Glutamatergic neuron (in vitro differentiated cells): ENCODE results near the gene CLRN3. TPM values are rescaled to one million over a fixed set of nuclear protein-coding genes. Genes with fewer than 3 reads are reported as not detected.
A peak's percentile ranks its signal among the peaks of the same experiment; 100 is the strongest.

Experiments
- DNase-seq: peaks from one replicate; pipeline ENCODE4 v3.0.0; 2022
- H3K27ac Mint-ChIP-seq: one replicate; pipeline ENCODE4 v1.8.0; 2020; ENCODE audit warnings: mild to moderate bottlenecking, mixed read lengths, inconsistent platforms; ENCODE audit not compliant: unreplicated experiment
- H3K27me3 Mint-ChIP-seq: one replicate; pipeline ENCODE4 v1.8.0; 2020; ENCODE audit warnings: mild to moderate bottlenecking, moderate library complexity, mixed read lengths, inconsistent platforms; ENCODE audit not compliant: unreplicated experiment
- H3K36me3 Mint-ChIP-seq: one replicate; pipeline ENCODE4 v1.8.0; 2020; ENCODE audit warnings: mild to moderate bottlenecking, mixed read lengths, inconsistent platforms; ENCODE audit not compliant: unreplicated experiment
- H3K4me1 Mint-ChIP-seq: one replicate; pipeline ENCODE4 v1.8.0; 2020; ENCODE audit warnings: mild to moderate bottlenecking, low read depth, mixed read lengths, inconsistent platforms; ENCODE audit not compliant: unreplicated experiment
- H3K4me3 Mint-ChIP-seq: one replicate; pipeline ENCODE4 v1.8.0; 2020; ENCODE audit warnings: mild to moderate bottlenecking, mixed read lengths, inconsistent platforms; ENCODE audit not compliant: unreplicated experiment
- H3K9me3 Mint-ChIP-seq: one replicate; pipeline ENCODE4 v1.8.0; 2020; ENCODE audit warnings: mild to moderate bottlenecking, moderate library complexity, mixed read lengths, inconsistent platforms; ENCODE audit not compliant: unreplicated experiment
- total RNA-seq: library from RNA; stranded (reverse); fragmentation: NEBNext Ultra II Directional; extraction: Animal tissue kit (Norgen Biotek cat#: 25700); gene quantifications from one replicate; pipeline ENCODE4 v1.2.1, GENCODE V29; 2021; ENCODE audit not compliant: unreplicated experiment
- TF ChIP-seq, protein P1 (sequence below): fragments of 200-600 bp; sonication (generic); IDR thresholded peaks from one replicate; pipeline ENCODE4 v1.5.0; 2021; ENCODE audit not compliant: partially characterized antibody, unreplicated experiment

CLRN3 gene
- total RNA-seq, 1 donor from 2014 or later: not detected

DNA sequence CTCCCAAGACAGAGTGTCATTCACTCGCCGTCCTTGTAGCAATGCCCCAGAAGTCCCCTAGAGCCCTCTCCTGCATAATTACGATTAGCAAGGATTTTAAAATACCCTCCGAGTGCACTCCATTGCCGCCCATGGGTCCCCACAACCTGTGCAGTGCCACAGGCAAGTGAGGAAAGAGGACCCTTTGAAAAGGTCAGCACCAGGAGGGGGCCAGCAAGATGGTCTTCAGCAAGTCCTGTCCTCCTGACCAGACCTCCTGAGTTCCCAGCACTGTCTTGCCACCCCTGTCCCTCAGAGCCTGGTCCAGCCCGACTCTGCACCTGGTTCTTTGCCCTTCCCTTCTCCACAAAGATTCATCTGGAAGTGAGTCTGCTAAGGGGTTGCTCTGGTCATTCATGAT, 32.1 kb downstream of the CLRN3 start:
- Mint-ChIP-seq H3K9me3 (peaks cover 7% of the 10 kb centered on the region), H3K36me3 (peaks cover 19% of the 10 kb centered on the region), H3K4me1 (no peaks in the 10 kb centered on the region), H3K27me3 (no peaks in the 10 kb centered on the region), H3K4me3 (no peak overlapping the region), H3K27ac (no peak overlapping the region)
- DNase-seq: no peak
- TF ChIP-seq, protein P1, sequence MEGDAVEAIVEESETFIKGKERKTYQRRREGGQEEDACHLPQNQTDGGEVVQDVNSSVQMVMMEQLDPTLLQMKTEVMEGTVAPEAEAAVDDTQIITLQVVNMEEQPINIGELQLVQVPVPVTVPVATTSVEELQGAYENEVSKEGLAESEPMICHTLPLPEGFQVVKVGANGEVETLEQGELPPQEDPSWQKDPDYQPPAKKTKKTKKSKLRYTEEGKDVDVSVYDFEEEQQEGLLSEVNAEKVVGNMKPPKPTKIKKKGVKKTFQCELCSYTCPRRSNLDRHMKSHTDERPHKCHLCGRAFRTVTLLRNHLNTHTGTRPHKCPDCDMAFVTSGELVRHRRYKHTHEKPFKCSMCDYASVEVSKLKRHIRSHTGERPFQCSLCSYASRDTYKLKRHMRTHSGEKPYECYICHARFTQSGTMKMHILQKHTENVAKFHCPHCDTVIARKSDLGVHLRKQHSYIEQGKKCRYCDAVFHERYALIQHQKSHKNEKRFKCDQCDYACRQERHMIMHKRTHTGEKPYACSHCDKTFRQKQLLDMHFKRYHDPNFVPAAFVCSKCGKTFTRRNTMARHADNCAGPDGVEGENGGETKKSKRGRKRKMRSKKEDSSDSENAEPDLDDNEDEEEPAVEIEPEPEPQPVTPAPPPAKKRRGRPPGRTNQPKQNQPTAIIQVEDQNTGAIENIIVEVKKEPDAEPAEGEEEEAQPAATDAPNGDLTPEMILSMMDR: no peak

DNA sequence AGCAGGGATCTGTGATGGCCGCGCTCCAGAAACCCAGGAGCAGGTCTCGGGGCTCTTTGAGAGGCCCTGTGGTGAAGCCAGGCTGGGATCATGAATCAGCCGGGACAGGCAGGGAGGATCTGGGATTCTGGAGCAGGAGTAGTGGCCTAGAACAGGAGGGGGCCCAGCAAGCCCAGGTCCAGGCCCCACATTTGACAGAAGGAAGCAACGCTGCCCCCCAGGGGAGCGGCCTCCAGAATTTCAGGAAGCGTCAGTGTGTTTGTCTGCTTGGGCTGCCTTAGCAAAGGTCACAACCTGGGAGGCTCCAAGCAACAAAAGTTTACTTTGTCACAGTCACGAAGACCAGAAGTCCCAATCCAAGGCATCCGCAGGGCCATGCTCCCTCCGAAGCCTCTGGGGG, 36.8 kb downstream of the CLRN3 start:
- TF ChIP-seq, protein P1: no peak
- Mint-ChIP-seq H3K4me3 (no peak overlapping the region), H3K36me3 (no peaks in the 10 kb centered on the region), H3K27ac (no peak overlapping the region), H3K27me3 (no peaks in the 10 kb centered on the region), H3K9me3 (peaks cover 5% of the 10 kb centered on the region), H3K4me1 (no peaks in the 10 kb centered on the region)
- DNase-seq: no peak

DNA sequence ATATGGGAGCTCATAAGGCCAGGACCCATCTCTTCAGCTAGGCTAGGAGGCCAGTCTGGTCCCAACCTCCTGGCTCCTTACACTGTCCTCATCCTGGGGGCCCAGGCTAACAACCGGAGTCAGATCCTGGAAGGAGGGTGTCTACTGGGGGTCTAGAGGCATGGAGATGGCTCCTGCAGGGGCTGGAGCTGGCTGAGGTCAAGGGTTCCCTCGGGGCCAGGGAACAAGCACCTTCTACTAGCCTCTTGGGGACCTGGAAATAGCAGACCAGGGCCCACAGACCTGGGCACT, 37.2 kb downstream of the CLRN3 start:
- H3K27me3 Mint-ChIP-seq: no peaks in the 10 kb centered on the region
- no peak overlapping the region for H3K4me3 Mint-ChIP-seq
- peaks cover 5% of the 10 kb centered on the region for H3K9me3 Mint-ChIP-seq
- no peaks in the 10 kb centered on the region for H3K4me1 Mint-ChIP-seq
- H3K36me3 Mint-ChIP-seq: no peaks in the 10 kb centered on the region
- no peak overlapping the region for H3K27ac Mint-ChIP-seq
- no peak for DNase-seq
- TF ChIP-seq, protein P1: no peak

DNA sequence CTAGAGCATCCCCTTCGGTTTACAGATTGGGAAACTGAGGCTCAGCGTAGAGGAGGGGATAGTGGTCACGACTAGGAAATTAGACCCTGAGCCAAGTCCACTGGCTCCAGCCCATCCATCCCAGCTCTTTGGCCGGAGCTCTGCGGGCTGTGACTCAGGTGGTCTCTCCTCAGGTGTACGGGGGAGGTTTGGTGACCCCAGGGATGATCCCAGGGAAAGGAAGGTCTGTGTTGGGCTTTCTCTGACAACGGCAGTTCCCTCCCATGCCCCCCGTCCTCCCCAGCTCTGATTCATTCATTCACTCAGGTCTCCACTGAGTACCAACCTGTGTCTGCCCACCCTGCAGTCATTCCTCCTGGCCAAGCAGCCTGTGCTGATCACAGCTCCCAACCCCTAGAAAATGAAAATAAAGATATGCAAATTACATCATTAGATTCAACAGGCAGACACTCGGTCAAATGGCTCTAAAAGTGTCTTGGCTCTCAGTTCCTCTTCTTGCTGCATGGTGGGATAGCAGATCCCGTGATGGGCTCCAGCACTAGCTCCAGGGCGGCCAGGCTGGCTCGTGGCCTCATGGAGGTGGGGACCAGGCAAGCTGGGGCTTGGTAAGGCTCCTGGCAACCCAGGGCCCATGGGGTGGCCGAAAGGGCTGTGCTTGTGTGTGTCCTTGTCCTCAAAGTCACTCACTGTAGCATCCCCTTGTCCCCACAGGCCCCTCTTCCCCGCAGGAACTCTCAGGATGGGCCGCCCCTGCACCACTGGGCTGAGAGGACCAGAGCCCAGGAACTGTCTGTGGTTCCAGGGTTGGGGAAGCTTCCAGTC, 37.8 kb downstream of the CLRN3 start:
- TF ChIP-seq, protein P1: no peak
- Mint-ChIP-seq H3K27ac (no peak overlapping the region), H3K4me3 (no peak overlapping the region), H3K4me1 (no peaks in the 10 kb centered on the region), H3K36me3 (no peaks in the 10 kb centered on the region), H3K9me3 (peaks cover 5% of the 10 kb centered on the region), H3K27me3 (no peaks in the 10 kb centered on the region)
- DNase-seq: no peak

DNA sequence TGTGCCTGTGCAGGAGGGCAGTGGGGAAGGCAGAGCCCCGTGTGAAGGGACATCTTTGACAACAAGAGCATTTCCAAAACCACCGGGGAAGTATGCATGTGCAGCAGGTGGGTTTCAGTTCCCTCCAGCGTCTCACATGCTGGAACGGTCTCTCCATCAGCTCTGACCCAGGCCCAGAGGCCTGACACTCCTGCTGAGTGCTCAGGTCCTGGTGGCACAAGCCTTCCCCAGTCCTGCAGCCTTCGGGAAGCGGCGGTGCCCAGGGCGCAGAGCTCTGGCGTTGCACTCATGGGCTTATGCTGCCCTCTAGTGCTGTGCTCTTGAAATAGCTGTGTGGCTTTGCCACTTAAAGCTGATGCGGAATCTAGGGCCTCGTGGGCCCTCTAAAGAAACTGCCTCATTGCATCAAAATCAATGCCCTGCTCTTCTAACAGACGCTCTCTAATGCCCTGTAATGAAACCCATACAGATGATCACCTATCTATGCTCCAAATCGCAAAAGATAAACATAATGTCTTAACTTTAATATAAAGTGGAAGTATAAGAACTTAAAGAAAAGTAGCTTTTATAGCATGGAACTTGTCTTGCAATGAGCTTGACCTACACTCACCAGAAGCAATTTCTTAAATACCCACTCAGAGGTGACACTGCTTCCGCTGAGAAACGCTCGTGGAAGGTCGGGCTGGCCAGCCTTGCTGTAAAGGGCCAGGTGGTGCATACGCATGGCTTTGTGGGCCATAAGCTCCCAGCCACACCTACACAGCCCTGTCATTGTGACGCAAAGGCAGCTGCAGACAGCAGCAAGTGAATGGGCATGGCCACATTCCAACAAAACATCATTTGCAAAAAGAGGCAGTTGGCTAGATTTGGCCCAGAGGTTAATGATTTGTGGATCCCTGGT, 38.6 kb downstream of the CLRN3 start:
- no peak overlapping the region for H3K27ac Mint-ChIP-seq
- H3K36me3 Mint-ChIP-seq: no peaks in the 10 kb centered on the region
- DNase-seq: peak; percentile 79
- H3K9me3 Mint-ChIP-seq: peaks cover 5% of the 10 kb centered on the region
- no peaks in the 10 kb centered on the region for H3K27me3 Mint-ChIP-seq
- no peak overlapping the region for H3K4me3 Mint-ChIP-seq
- TF ChIP-seq, protein P1: peak; percentile 82
- no peaks in the 10 kb centered on the region for H3K4me1 Mint-ChIP-seq
